Dedifferentiated amniotic fluid mesenchymal stem cell (primary cell): ENCODE results near the gene TCEAL9.
"Not testable (repeated sequence)": the region's sequence is repeated elsewhere in the genome, so short reads cannot be mapped to it uniquely, and the experiment has no call there.

Source experiments
- DNase-seq: peaks from one replicate; pipeline ENCODE4 v3.0.0-alpha.2; 2016; ENCODE audit errors: extremely low spot score

TCEAL9 gene

DNA sequence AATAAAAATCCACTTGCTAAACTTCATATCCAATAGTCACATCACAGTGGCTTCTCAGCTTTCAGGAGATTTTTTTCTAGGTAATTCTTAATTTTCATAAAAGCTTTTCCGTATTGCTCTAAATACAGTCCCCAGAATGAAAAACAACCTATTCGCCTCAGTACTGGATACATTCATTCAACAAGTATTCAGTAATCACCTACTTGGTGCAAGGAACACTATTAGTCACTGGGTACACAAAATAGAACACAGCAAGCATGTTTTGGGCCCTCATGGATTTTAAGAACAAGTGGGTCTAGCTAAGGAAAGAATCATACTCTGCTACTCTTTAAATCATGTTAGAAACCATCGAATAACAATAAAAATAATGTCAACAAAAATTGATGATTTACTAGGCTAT lies 17.3 kb downstream of the TCEAL9 start:
- DNase-seq: no peak

DNA sequence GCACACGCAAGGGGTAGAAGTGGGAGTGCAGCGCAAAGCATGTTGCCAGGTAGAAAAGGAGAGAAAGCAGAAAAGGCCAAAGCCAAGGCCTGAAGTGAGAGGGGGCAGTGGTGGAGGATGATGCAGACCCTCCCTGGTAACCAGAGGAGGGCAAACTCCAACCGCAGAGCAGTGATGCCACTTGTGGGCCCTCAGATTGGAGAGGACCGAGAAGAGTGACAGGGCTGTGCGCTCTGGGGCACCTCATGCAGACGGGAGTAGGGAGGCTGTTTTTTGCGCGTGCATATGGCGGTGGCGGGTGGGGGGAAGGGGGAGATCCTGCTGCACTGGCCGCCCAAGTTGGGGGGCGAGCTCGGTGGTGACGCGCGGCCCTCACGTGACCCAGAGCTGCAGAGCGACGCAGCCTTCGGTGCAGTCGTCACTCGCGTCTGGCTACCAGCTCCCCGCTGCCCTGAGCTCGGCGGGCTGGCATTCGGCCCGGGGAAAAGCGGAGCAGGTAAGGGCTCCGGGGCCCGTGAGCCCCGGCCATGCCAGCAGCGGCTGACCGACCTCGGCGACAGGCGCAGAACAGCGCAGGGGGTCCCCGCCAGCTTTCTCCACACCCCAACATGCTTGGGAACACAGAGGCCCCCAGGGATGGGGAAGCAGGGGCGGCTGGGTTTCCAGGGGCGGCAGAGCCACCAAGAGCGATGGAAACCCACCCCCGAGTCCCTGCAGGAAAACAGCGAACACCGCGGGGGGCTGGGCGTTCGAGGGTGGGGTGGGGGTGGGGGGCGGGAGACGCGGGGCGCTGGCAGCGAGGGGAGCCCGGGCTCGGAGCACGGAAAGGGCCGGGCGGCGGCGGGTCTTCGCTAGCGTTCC lies 20.0 kb downstream of the TCEAL9 start, which contains the start of gene BEX3:
BEX3 (plus strand) TSS at position 421 of the 861 bp plus-strand sequence. CDS start 984 bp downstream, outside the sequence.
- no peak for DNase-seq

DNA sequence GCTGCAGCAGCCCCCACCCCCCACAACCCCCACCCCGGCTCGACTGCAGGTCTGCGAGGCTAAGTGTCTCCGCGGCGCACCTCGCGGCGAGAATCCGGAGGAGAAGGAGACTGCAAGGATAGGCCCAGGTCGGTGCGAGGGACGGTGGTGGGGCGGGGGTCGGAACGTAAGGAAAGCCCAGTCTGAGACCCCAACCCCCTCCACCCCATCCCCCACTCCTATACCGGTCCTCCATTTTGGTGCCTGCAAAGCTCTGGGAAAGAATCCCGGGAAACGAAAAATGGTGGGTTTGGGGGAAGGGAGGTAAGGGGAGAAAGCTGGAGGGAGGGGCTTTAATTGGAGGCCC lies 20.6 kb downstream of the TCEAL9 start:
- no peak for DNase-seq

DNA sequence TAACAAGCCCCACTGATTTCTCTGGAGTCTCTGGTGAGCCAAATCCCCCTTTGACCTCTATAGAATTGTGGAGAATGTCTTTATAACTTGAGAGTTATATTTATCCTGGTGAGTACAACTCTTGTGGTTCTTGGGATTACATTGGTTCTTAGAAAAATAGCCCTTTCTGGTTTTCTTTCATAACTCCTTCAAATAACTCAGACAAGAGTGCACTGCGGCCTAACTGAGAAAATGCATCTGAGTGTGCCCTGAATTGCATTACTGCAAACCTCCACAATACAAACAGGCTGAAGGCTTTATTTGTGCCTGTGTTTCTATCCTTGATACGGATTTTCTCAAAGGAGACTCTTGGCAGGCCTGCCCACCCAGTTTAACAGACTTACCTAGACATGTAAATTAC lies 22.7 kb downstream of the TCEAL9 start:
- DNase-seq: no peak

DNA sequence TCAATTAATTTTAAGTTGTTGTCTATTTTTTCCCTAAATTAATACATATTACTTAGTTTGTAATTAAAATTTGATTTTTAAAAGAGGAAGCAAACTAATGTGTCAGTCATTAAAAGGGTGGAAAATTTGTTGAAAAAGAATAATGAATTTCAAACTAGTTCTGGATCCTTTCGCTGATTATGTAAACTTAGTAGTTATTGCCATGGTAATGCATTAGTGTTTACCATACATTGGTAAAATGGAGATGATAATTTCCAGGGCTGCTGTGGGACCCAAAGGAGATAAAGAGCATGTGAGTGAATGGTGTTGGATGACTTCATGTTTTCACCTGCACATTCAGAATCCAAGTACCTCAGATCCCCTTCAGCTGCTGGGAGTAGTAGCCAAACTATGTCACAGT lies 26.6 kb downstream of the TCEAL9 start:
- DNase-seq: no peak

DNA sequence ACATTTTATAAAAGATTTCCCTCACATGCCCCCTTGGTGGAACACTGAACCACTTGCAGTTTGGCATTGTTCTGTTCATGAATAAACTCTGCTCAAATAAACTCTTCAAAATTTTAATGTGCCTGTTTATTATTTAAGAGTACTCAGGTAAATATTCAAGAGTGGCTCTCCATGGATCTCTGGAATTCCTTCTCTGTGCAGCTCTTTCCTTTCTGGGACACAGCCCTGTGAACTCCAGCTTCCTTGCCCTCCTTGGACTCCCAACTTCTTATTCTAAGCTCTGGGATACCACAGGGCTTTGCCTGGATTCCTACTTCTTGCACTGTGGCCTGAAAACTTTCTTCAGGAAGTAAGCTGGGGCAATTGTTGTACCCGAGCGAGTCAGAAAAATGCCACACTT lies 28.4 kb downstream of the TCEAL9 start:
- DNase-seq: no peak

DNA sequence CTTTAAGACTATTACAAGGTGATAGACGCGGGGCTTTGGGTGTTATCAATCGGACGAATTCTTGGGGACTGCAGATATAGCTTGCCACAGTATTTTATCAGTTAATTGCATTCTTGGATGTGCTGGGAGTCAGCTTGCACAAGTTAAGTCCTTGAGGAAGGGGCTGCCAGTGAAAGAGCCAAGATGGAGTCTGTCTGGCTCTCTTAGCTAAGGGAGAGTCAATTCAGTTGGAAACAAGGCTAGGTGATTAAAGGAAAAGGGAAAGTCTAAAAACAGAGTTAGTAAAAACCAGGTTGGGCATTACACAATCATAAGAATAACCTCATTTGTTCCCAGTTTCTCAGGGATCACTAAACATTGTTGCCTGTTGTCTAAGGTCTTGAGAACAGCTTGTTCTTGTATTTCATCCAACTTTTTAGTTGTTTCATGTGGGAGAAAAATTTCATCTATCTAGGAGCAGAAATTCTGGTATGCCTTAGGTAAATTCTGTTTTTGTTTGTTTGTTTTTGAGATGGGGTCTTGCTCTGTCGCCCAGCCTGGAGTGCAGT lies 29.1 kb downstream of the TCEAL9 start:
- not testable (repeated sequence) for DNase-seq

DNA sequence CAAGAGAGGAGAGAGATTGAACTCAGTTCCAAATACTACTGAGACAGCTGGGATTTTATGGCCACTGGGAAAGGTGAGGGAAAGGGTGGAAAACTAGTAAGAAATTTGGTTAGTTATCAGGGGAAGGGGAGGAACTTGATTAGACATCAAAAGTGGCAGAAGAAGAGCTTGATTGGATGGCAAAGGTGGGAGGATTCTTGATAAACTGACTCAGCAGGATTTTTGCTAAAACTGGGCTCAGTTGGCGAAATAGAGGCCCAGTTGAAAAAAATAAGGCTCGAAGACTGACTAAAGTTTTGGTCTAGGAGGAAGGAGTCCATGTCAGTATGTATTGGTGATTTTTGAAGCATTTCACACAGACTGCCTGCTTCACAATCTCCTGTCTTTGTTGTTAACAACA lies 30.0 kb downstream of the TCEAL9 start:
- DNase-seq: no peak

DNA sequence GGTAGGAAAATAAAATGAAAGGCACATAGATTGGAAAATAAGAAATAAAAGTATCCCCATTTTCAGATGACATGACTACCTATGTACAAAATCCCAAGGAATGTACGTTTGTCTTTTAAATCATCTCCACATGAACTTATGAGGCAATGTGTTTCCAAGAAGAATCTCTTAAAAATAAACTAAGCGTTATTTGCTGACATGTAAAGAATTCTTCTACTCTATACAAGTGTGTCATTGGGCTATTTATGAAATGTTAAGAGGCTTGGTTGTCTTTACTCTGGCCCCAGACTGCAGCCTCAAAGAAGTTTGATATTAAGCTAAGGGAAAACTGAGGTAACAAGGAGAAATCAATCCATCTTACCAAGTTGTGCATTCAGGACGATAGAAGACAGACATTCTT lies 37.2 kb downstream of the TCEAL9 start:
- no peak for DNase-seq

DNA sequence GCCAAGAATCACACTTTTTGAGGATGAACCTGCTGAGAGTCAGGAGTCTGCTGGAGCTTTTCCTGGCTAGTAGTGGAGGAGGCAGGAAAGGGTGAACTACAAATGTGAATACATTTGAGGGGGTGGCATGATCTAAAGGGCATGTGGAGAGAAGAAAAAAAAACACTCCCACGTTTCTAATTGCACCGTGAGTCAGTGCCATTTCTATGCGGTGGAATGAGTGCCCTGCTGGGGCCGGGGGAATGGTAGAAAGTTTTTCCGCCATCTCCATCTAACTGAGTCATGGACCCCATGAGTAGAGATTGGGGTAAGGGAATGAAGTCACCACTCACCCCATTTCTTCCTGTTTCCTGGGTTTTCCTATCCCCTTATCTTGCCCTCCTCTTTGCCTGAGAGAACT lies 39.9 kb downstream of the TCEAL9 start:
- DNase-seq: no peak

DNA sequence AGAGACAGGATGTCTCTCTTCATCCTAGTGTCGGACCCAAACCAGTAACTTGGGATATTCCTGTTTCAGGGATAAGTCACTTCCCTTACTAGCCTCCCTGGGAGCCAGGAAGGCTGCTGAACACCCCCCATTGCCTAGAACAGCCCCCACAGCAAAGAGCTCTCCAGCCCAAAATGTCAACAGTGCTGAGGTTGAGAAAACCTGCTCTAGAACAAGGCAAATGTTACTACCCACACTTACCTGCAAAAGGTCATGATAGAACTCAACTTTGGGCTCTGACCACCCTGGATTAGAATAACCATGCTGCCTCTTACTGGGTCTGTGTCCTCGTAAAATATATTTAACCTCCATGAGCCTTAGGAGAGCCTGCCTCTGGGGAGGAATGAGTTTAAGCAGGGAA lies 40.4 kb downstream of the TCEAL9 start:
- no peak for DNase-seq

DNA sequence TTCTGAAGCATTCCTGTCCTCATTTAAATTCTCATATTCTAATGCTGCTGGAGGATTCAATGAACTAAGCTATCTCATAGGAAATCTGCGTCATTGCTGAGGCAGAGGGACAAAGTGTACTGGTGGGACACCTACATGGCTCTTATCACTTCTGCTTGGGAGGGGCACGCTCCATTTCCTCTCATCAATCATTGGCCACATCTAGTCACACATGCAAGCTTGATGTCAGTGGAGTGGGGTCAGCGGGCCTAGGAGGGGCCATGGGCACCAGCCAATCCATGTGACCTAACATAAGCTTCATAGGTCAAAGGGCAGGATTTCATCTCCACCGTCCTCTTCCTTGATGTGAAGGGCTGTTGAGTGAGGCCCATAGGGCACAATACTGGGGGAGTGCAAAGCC lies 41.4 kb downstream of the TCEAL9 start:
- DNase-seq: no peak

DNA sequence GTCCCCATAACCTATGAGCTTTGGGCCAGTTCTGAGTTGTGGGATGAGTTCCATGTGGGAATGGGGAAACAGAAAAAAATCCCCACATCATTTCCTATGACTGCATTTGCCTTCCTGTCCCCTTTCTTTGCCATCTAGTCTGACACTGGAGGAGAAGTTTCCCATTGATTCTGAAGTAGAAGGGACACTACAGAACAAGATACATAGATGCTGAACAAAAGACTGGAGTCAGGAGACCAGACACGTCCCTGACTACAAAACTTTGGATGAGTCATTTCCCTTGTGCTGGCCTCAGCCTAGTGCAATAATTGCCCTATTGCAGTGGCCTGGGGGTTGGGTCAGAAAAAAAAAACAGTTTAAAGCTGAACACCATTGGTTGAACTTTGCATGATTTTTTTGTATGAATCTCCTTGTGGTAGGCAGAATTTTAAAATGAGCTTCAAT lies 42.1 kb downstream of the TCEAL9 start:
- DNase-seq: peak; percentile 21

DNA sequence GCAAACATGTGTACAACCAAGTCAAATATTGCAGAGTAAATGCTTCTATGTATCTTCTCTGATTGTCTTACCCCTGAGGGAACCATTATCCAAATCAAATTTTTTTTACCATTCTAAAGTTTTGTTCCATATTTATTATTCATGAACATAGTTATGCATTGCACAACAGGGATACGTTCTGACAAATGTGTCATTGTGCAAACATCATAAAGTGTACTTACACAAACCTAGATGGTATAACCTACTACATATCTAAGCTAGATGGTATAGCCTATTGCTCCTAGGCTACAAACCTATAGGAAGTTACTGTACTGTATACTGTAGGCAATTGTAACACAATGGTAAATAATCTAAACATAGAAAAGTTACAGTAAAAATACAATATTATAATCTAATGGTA lies 43.4 kb downstream of the TCEAL9 start:
- no peak for DNase-seq

DNA sequence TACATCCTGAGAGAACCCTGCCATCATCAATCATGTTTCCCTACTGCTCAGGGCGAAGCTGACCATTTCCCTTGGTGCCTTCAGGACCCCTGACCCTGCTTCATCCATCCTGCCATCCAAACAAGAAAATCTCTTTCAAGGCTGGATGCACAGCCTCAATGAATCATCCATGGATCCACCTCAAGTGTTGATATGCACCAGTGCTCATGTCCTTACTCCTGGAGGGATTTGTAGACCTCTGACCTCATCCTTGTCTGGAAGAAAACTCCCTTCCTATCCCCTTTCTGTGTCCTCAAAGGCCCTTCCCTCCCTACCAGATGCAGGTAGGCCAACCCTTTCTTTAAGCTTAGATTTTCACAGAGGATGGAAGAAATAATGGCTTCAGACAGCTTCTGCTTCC lies 44.6 kb downstream of the TCEAL9 start:
- no peak for DNase-seq

DNA sequence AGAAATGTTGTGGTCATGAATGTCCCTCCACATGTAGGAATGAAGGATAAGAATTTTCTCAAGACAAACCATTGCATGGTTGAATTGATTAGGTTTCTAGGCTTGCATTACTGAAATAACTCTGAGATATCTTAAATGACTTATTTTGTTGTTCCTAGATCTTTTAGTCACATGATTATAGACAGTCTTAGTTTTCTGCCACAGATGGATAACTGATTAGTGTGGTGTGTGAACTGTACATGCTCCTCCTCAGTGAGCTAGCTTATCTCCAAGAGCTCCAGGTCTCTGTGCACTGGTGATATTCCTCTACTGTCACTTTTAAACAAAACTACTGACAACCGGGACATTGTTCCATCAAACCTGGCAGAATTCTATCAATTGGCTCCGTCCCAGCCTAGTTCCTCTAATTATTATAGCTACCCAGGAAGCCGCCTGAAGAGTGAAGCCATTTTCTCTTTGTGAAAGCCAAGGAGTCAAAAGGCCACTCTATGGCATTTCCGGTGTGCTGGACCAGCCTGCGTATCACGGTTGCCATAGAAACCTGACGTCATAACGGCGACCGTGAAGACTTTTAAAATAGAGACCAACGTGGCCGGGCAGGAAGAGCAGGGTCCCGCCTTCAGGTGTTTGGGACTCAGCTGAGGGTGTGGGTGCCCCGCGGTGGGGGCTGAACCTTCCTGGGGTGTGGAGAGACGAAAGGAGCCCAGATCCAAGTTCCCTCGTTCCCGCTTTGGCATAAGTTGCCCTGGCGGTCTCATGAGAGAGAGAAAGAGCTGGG lies 48.1 kb downstream of the TCEAL9 start:
- peak; percentile 52 for DNase-seq

DNA sequence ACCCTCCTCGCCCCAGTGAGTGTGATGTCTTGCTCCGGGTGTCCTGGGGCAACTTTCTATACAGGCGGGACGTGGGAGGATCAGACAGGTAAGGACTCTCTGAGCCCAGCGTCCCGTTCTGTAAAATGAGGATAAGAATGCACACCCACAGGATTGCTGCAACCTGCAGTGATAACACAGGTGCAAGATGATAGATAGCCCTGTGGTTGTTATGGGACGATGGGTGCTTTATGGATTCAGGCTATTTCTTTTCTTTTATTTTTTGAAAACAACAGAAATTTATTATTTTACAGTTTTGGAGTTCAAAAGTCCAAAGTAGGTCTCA lies 48.7 kb downstream of the TCEAL9 start:
- no peak for DNase-seq

DNA sequence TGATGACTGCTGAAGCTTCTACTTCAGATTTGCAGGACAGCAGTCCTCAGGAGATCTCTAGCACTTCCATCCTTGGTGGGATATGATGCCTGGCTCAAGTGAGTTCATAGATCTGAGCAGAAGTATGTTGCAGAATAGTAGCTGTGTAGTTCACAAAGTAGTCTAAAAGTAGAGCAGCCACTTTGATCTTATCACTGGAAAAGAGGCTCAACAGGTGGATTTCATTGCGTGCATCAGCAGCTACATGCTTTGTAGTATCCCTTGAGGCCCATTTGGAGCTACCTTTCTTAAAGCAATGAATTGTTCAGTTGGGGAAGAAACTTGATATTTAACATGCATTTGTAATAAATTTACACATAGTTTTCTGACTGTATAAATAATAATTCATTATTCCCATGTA lies 50.0 kb downstream of the TCEAL9 start:
- no peak for DNase-seq

DNA sequence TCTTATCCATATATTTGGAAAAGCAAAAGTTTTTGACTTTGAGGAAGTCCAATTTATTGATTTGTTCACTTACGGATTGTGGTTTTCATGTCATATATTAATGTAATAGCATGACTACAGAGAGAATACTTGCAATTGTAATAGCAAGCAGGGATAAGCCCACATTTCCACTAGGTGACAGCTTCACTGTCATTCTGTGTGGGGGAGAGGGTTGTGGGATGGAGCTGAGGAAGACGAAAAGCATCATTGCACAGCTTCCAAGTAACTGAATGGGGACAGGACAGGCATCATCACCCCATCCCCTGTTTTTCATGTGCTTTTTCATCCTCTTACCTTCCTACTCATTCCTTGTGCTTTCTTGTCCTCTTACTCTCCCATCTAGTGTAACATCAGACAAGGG lies 51.5 kb downstream of the TCEAL9 start:
- no peak for DNase-seq
